Myocyte (in vitro differentiated cells): ENCODE results near the gene SLC15A3. TPM values are rescaled to one million over a fixed set of nuclear protein-coding genes. Genes with fewer than 3 reads are reported as not detected.
A peak's percentile ranks its signal among the peaks of the same experiment; 100 is the strongest.
"Not testable (repeated sequence)": the region's sequence is repeated elsewhere in the genome, so short reads cannot be mapped to it uniquely, and the experiment has no call there.

Source experiments
- DNase-seq: peaks from one replicate; pipeline ENCODE4 v3.0.0-alpha.2; 2012; ENCODE audit warnings: low read depth
- total RNA-seq: library from RNA; depleted of rRNA; stranded (reverse); fragments of >200 nt; gene quantifications from 2 replicates; pipeline ENCODE4 v1.2.3, GENCODE V29; 2014

Gene SLC15A3
- total RNA-seq, 1 donor from 2014 or later = 9.4 TPM

DNA sequence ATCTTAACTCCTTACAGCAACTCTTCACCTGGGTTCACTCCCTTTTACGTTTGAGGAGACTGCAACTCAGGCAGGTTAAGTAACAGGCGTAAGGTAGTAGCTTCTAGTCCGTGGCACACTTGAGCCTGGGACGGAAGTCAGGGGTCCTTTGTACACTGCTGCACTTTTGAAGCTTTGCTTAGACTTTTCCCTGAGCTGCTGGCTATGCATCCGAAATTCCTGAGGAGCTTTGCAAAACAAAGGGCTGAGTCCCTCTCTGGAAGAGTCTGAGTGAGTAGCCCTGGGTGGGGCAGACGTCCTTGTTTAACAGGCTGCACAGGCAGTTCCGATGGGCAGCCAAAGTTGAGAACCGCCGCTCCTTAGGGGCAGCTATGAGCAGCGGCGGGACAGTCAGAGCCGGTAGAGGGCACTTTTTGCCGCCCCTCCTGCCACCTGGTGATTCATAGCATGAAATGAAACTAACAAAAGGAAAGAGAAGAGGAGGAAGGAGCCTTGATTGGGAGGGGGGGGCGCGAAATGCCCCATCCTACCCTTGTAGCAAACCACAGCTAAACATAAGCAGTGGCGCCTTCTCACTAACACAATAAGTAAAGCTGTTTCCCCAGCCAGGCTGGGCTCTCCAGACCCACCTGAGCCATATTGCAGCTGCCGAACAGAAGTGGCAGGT is 36.6 kb downstream of the SLC15A3 start:
- peak; percentile 87 for DNase-seq

DNA sequence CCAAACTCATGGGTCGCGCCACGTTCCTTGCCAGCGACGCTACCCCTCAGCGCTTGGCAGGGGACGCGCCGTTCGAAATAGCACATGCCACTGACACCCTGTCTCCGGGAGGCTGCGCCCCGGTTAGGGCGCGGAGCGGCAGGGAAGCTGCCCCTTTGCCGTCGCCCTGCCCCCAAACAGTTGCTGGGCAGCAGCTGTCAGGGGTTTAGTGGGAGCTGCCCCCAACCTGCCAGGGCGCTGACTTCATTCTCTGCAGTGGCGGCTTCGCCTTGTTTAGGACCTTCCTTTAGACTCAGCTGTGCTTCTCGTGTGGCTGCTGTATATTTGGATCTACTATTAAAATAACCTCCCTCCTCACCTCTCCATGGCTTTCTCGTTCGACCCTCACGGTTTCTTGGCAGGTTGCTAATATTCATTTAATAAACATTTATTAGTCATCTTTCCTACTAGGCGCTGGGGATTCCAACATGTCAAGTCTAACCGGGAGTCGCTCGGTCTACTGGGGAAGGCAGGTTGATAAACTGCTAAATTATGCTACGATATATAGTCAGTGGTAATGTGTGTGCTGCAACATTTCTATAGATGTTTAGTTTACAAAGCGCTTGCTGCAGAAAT is 37.2 kb downstream of the SLC15A3 start:
- DNase-seq = peak; percentile 96

DNA sequence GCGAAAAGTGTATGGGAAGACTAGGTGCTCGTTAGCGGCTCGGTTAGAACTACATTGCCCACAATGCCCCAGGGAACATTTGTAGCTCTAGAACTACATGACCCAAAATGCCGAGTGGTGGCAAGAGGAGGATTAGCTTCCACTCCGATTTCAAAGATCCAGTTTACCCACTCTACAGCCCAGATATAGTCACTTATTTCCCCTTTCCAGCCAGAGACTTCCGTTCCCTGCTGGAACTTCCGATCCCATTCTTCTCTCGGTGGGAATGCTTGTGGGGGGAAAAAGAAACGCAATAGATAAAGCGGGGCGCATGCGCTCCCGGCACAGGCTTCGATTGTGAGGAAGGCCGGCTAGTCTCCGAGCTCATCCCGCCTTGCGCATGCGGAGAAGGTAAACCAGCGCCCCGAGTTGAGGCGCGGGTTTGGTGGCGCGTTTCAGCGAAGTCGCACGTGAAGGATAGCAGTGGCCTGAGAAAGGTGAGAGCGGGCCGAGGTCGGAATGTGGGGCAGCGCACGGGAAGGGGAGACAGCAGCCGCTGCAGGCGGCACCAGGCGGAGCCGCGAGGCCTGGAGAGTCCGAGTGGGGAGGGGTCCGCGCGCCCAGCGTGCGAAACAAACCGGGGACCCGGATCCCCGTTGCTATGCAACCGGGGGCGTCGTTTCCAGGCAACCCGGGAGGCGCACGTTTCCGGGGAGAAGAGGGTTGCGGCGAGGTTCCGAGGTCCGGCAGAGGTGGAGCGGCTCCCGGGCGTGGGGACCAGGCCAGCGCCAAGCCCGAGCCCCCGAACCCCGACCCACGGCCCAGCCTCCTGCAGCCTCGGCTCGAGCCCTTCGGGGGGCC is 38.0 kb downstream of the SLC15A3 start, which contains the start of gene TMEM109:
TMEM109 (plus strand) TSS at position 366 of the 840 bp plus-strand sequence. CDS start 5,536 bp downstream, outside the sequence.
- peak; percentile 97 for DNase-seq

DNA sequence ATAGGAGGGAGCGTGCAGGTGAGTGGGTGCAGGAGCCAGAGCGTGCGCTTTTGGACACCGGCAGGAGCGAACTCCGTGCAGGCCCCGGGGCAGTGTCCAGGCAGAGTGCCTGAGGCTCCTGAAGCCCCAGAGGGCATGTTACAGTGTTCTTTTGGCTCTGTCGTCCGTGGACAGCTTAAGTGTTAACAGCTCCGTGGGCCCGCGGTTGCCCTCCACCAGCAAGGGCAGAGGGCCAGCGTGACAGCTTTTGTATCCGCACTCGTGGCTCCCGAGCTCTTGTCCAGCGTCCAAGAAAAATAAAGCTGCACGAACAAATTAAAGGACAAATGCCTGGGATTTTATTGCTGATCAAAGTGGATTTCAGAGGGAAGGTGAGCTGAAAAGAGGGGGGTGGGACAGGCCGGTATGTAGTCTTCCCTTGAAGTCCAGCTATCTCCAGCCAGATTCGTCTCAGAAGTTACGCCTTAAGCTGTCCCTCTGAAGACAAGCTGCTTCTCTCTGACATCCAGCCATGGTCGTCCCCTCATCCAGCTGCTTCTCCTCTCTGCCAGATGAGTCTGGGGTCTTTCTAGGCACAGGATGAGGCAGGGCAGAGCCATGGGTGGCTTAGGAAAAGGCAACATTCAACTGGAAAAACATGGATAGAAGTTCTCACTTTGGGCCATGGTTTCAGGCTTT is 39.0 kb downstream of the SLC15A3 start:
- DNase-seq = no peak

DNA sequence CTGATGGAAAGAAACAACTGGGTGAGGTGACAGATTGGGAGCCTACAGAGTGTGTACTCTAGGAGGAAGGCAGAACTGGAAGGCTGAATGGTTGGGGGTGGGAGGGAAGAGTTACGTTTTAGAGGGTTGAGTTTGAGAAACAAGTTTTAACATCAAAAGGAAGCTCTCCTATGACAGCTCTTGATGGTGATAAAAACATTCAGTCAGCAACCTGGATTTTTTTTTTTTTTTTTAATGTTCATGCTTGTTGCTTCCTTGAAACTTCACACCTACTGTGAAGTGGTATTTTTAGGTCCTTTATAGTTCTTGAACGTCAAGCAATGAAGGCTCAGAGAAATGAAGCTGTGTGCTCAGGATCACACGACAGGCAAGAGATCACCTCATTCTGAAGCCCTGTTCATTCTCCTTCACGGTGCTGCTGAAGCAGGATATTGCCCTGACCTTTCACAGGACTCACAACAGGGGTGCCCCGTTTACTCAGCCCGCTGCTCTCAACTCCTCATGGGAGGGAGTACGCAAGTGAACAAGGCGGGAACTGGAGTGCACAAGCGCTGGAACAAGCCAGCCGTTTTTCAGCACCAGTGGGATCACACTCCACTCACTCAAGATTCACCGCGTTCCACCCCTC is 39.6 kb downstream of the SLC15A3 start:
- no peak for DNase-seq

DNA sequence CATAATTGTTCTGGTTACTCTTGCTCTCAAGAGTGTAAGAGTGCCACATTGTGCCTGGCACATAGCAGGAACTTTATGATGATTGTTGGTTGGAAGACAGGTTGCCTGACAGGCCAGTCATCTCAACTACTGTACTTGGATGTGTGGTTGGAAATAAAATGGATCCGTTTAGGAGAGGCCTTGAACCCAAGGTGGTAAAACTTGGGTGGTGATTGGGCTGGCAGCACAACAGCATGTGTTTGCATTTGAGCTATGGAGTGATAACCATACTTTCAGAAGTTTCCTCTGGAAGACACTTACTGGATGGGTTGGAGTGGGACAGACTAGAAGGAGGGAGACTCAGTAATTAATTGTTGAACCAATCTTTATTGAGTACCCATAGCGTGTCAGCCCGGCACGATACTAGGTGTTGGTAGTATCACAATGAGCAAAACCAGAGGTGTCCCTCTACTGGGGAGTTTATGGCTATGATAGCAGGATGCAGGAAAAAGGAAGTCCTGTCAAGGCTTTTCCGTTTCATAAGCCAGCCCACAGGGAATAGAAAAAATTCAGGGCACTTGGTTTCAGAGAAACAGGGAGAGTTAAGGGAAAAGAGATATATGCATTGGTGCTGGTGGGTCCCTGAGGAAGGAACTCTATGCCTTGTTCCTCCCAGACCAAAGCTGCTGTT is 41.1 kb downstream of the SLC15A3 start:
- no peak for DNase-seq

DNA sequence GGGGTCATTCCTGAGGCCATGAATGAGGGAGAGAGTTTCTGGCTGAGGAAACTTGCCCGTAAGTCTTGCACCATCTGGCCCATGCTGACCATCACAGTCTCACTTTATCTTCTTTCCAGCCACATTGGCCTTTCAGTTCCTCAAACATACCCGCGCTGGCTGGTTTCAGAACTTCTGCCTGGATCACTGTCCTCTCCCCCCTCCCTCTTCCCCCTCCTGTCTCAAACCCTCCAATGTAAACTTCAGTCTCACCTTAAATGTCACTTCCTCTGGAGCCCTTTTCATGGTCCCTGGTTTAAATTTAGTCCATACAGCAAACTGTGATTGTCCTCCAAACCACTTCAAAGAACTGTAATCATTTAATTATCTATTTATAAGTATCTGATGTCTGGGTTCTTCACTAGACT is 41.7 kb downstream of the SLC15A3 start:
- no peak for DNase-seq

DNA sequence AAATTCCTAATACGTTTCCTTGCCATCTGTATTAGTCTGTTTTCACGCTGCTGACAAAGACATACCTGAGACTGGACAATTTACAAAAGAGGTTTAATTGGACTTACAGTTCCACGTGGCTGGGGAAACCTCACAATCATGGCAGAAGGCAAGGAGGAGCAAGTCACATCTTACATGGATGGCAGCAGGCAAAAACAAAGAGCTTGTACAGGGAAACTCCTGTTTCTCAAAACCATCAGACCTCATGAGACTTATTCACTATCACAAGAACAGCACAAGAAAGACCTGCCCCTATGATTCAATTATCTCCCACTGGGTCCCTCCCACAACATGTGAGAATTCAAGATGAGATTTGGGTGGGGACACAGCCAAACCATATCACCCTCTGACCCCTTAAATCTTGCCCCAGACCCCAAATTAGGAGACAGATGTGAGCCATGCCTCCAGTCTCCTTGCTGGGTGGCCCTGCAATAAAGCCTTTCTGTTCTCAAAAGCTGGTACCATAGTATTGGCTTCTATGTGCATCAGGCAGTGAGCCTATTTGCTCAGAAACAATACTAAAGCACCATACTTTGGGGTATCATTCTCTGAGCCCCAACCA is 42.2 kb downstream of the SLC15A3 start:
- DNase-seq = not testable (repeated sequence)

DNA sequence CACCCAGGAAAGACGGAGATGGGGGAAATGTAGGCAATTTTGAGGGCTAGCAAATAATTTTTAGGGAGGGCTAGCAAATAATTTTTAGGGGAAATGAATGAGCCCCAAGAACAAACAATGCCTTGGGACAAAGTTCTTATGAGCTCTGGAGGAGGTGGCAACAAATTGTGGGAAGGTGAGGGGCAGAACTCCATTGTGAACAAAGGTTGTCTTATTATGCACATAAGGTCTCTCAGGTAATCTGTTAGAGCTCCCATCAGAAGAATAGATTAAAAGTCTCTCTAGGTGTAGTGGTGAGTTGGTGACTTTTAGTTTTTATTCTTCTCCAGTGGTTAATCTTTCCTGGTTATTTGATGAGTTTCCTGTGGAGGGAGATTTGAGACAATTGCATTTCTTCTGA is 43.2 kb downstream of the SLC15A3 start:
- no peak for DNase-seq

DNA sequence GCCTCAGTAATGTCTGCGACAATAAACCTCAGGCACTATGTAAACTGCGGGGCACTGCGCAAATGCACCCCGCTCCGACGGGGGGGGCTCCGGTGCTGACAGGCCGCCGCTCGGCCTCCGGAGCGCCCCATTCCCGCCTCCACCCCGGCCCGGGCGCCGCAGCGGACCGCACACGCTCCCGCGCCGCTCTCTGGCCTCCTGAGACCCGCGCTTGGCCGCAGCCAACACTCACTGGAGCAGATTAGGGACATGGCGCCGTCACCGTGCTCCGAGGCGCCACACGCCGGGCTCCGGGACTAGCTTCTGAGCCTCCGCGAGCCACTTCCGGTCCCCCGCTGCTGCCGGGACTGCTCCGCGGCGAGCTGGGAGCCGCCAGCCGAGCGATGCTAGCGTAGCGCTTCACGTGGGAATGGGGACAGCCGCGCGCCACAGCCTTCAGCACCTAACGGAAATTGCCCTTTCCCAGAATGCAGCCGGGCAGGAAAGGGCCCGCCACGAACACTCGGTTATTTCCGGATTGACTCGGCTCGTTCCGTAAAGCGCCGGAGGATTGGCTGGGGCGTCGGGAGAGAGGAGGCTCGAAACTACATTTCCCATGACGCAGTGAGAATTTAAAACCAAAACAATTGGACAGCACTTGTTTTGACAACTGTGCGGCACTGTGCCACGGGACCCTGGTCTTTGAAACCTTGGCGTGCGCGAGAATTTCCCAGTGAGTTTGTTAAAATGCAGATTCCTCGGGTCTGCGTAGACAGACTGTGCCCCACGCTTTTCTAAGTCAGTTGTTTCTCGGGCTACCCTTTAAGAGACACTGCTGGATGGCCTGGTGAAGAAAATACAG is 45.6 kb downstream of the SLC15A3 start, which contains the start of gene PRPF19:
PRPF19 (minus strand) TSS at position 454 of the 841 bp plus-strand sequence; CDS start at position 251, 203 bp downstream.
- DNase-seq = peak; percentile 99

DNA sequence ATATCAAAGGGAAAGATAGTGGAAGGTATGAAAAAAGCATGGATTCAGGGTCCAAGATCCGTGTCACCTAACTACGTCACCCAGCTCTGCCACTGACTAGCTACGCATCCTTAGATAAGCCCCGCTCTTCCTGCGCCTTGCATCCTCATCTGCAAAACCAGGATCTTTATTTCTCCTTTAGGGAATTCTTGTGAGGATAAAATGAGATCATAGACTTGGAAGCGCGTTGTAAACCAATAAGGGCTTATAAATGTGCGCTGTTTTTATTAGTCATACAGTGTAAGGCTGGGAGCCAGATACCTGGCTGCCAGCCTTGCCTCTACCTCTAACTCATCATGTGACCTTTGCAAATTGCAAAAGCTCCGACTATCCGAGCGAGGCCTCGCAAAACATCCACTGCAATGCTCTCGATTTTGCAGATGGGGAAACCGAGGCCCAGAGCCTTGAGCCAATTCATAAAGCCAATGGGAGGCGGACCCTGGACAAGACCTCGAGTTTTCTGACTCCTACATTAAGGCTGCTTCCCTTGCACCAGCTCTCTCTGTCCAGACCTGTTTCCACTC is 46.3 kb downstream of the SLC15A3 start:
- DNase-seq = no peak

DNA sequence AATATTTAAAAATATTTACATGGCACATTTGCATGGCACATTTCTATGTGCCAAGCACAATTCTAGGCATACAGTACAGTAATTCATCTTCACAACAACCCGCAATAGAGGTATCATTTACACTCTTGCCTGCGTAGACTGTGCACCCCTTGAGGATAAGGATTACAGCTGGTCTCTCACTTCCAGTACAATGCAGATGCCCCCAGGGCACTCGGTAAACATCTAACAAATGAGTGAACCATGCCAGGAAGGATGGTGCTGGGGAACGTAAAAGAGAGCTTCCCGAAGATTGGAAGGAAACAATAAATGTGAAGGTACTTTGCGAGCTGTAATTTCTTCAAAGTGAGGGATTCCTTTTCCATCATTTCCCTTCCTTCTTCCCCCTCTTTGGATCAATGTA is 46.9 kb downstream of the SLC15A3 start:
- no peak for DNase-seq

DNA sequence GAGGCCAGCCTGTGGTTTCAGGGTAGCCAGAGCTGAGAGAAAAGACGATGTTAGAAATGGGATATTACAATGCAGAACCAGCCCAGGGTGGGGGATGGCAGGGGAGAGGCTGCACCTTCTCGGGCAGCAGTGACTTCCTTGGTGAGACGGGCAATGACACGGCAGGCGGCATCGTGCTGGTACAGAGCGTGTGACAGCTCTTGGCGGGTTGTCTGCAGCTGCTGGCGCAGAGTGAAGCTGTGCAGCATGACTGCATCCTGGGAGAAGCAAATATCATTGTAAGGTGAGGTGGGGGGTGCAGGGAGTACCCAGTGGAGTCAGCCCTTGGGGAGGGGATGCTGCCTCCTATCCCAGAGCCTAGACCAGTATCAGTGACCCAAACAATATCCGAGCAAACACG is 49.4 kb downstream of the SLC15A3 start:
- DNase-seq = no peak

DNA sequence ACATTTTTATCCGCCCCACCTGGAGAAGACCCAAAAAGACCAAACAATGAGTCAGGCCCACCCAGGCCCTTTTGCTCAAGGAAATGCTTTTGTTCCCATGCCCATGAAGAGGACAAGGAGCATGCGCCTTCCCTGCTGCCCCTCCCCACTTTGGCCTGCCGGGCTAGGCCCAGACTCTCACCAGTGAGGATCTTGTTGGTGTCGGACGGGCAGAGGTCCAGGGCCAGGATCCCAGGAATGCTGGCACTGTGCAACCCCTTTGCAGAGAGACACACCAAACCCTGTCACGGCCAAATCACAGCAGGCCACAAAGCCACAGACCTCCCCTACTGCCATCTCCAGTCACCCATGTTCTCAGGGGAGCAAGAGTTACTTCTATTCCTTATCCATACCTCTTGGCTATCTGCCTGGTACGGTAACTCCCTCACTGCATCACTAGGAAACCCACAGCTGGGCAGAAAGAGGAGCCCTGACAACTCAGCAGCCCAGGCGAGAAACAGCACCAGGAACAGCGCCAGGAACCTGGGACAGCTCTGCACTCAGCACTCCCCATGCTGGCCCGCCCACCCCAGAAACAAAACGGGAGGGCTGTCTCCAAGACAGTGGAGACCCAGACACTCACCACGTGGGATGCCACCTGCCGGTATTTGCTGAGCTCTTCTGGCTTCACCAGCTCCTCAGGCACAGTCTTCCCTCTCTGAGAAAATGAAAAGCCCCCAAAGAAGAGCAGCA is 51.1 kb downstream of the SLC15A3 start:
- DNase-seq = no peak

DNA sequence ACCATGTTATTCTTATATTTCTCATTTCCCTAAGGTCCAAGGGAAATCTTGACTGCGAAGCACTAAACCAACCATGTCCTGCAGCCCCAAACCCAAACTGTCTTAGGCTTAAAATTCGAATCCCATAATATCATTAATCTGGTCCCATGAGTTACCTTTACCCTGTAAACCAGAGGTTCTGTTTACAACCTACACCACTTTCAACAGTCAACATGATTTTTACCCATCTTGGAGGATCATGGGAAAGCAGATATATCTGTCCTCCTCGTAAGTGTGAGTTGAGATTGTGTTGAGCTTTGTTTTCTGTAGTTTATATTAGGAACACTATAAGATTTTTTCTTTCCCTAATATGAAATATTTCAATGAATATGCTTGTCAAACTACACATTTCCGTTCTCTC is 52.0 kb downstream of the SLC15A3 start:
- no peak for DNase-seq

DNA sequence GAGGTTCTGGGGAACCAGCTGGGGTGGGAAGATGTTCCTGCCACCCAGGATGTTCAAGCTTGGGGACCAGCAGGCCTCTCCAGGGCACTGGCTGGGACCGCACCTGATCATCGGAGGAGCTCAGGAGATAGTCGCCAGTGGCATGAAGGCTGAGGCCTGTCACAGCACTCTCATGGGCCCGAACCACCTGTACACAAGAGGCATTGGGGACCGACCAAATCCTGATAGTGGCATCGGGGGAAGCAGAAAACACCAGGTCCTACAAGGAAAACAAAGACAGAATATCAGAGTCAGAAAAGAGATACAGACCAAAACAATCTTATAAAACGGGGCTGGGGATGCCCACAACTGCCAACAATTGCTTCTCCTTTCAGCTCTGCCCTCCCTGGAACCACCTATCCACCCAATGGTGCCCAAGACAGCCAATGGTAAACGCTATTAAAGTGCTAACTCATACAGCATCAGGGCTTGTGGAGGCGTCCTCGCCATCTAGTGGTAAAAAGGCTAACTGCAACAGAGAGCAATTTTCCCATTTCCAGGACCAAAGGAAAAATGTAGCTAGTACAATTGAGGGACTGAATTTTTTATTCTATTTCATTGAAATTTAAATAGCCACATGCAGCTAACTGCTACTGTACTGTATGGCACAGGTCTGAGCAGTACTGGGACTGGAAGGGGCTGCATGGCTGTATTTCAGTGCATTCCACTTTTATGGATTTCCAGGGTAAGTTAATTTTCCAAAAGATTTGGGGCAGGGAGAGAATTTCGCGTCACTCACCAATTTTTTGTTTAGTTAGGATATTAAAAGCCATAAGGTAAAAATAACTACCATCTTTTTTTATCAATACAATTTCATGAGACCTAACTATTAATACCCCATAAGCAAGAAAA is 52.7 kb downstream of the SLC15A3 start:
- peak; percentile 77 for DNase-seq

DNA sequence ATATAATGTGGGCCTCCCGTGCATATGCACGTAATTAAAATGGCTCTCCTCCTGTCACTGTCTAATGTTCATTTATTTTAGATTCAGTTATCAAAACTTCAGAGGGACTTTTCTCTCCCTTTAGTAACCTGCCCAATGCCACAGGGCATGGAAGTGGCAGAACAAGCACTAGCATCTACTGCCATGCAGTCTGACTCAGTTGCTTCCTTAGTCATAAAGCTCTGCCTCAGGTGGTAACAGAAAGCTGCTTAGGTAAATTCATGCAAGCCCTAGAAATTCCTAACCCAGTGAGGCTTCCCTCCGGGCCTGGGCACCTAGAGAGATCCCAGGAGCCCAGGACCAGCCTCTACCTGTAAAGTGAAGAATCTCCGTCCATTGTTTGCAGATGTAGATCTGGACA is 54.5 kb downstream of the SLC15A3 start:
- DNase-seq = no peak
